A673 (cell line): Measurements from ENCODE around the gene CETP.

Source experiments
- EZH2 ChIP-seq: fragments of 200-600 bp; sonication (generic); IDR thresholded peaks from 2 replicates; pipeline ENCODE4 v1.6.1; 2017; ENCODE audit warnings: borderline replicate concordance, low read depth, mild to moderate bottlenecking, mixed read lengths, antibody characterized with exemption, low read length; ENCODE audit not compliant: poor library complexity, severe bottlenecking
- TF ChIP-seq, protein P1 (sequence below): fragments of 300-800, 200-600 bp; sonication (generic); conservative IDR thresholded peaks from 2 replicates; pipeline ENCODE4 v1.5.1; 2017; ENCODE audit warnings: low read depth, mild to moderate bottlenecking, antibody characterized with exemption, low read length, moderate library complexity, mixed read lengths

GRCh38 chr16:57001026-57001679 is 39.4 kb downstream of the CETP start:
- TF ChIP-seq, protein P1, sequence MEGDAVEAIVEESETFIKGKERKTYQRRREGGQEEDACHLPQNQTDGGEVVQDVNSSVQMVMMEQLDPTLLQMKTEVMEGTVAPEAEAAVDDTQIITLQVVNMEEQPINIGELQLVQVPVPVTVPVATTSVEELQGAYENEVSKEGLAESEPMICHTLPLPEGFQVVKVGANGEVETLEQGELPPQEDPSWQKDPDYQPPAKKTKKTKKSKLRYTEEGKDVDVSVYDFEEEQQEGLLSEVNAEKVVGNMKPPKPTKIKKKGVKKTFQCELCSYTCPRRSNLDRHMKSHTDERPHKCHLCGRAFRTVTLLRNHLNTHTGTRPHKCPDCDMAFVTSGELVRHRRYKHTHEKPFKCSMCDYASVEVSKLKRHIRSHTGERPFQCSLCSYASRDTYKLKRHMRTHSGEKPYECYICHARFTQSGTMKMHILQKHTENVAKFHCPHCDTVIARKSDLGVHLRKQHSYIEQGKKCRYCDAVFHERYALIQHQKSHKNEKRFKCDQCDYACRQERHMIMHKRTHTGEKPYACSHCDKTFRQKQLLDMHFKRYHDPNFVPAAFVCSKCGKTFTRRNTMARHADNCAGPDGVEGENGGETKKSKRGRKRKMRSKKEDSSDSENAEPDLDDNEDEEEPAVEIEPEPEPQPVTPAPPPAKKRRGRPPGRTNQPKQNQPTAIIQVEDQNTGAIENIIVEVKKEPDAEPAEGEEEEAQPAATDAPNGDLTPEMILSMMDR = no peak
- TF ChIP-seq EZH2 = no peak
